ENCODE results near the gene SRRM5.
A peak's percentile ranks its signal among the peaks of the same experiment; 100 is the strongest.

The SRRM5 gene

DNA sequence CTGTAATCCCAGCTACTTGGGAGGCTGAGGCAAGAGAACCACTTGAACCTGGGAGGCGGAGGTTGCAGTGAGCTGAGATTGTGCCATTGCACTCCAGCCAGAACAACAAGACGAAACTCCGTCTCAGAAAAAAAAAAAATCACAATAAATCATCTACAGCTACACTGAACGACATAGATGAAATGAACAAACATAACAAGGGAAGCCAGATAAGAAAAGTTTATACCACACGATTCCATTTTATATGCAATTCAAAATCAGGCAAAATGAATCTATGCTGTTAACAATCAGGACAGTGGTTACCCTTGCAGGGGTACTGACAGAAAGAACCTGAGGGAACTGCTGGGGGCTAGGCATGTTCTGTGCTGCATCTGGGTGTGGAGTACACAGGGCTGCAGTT lies 42.2 kb upstream of the SRRM5 start:
- no peak overlapping the region for H3K4me3 ChIP-seq (ENCODE audit: low read depth, low read length)
- TF ChIP-seq POLR2A (IDR thresholded peaks at IDR 0.05; ENCODE audit: extremely low read depth, insufficient read length) (no peak), MYC (IDR thresholded peaks at IDR 0.05; ENCODE audit: low read depth, low read length) (no peak)
- TF ChIP-seq, protein P1, sequence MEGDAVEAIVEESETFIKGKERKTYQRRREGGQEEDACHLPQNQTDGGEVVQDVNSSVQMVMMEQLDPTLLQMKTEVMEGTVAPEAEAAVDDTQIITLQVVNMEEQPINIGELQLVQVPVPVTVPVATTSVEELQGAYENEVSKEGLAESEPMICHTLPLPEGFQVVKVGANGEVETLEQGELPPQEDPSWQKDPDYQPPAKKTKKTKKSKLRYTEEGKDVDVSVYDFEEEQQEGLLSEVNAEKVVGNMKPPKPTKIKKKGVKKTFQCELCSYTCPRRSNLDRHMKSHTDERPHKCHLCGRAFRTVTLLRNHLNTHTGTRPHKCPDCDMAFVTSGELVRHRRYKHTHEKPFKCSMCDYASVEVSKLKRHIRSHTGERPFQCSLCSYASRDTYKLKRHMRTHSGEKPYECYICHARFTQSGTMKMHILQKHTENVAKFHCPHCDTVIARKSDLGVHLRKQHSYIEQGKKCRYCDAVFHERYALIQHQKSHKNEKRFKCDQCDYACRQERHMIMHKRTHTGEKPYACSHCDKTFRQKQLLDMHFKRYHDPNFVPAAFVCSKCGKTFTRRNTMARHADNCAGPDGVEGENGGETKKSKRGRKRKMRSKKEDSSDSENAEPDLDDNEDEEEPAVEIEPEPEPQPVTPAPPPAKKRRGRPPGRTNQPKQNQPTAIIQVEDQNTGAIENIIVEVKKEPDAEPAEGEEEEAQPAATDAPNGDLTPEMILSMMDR (IDR thresholded peaks at IDR 0.05; ENCODE audit: low read depth, low read length): no peak
- TF ChIP-seq, protein P2, sequence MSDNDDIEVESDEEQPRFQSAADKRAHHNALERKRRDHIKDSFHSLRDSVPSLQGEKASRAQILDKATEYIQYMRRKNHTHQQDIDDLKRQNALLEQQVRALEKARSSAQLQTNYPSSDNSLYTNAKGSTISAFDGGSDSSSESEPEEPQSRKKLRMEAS (IDR thresholded peaks at IDR 0.05; ENCODE audit: low read depth, low read length): no peak
- DNase-seq (ENCODE audit: low read depth): no peak

DNA sequence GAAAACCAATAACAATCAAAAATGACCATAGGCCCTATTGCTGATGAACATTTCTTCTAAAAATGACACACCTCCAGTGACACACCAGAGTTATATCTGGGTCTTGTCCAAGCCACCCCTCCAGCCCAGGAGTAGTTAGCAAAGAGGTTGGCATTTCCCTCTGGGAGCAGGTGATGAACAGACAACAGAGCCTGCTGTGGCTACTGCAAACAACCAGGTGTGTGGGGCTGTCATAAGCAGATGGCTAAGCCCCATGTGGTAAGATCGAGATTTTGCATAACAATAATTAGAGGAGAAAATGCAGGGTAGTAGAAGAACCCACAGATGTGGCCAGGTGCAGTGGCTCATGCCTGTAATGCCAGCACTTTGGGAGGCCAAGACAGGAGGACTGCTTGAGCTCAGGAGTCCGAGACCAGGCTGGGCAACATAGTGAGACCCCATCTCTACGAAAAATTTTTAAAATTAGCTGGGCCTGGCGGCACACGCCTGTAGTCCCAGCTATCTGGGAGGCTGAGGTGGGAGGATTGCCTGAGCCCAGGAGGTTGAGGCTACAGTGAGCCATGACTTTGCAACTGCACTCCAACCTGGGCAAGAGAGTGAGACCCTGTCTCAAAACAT lies 41.6 kb upstream of the SRRM5 start:
- H3K4me3 ChIP-seq (ENCODE audit: low read depth, low read length): no peak overlapping the region
- no peak for DNase-seq (ENCODE audit: low read depth)
- TF ChIP-seq, protein P2 (IDR thresholded peaks at IDR 0.05; ENCODE audit: low read depth, low read length): no peak
- TF ChIP-seq, protein P1 (IDR thresholded peaks at IDR 0.05; ENCODE audit: low read depth, low read length): no peak
- TF ChIP-seq POLR2A (IDR thresholded peaks at IDR 0.05; ENCODE audit: extremely low read depth, insufficient read length): no peak
- TF ChIP-seq MYC (IDR thresholded peaks at IDR 0.05; ENCODE audit: low read depth, low read length): no peak

DNA sequence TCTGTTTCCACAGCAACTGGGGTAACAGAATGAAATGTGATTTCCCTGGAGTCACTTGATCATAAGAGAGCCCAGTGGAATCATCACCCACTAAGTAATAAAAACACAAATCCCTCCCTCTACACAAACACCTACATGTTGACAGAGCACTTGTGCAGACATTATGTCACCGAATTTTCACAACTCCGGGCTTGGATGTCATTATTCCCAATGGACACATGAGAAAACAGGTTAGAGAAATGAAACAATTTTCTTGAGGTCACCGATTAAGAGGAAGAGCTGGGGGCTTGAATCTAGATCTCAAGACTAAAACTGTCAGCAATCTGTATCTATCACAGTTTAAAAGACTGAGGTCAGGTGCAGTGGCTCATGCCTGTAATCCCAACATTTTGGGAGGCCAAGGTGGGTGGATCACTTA lies 39.7 kb upstream of the SRRM5 start:
- TF ChIP-seq MYC (IDR thresholded peaks at IDR 0.05; ENCODE audit: low read depth, low read length) (no peak), POLR2A (IDR thresholded peaks at IDR 0.05; ENCODE audit: extremely low read depth, insufficient read length) (no peak)
- TF ChIP-seq, protein P2 (IDR thresholded peaks at IDR 0.05; ENCODE audit: low read depth, low read length): no peak
- TF ChIP-seq, protein P1 (IDR thresholded peaks at IDR 0.05; ENCODE audit: low read depth, low read length): no peak
- no peak overlapping the region for H3K4me3 ChIP-seq (ENCODE audit: low read depth, low read length)
- DNase-seq (ENCODE audit: low read depth): no peak

DNA sequence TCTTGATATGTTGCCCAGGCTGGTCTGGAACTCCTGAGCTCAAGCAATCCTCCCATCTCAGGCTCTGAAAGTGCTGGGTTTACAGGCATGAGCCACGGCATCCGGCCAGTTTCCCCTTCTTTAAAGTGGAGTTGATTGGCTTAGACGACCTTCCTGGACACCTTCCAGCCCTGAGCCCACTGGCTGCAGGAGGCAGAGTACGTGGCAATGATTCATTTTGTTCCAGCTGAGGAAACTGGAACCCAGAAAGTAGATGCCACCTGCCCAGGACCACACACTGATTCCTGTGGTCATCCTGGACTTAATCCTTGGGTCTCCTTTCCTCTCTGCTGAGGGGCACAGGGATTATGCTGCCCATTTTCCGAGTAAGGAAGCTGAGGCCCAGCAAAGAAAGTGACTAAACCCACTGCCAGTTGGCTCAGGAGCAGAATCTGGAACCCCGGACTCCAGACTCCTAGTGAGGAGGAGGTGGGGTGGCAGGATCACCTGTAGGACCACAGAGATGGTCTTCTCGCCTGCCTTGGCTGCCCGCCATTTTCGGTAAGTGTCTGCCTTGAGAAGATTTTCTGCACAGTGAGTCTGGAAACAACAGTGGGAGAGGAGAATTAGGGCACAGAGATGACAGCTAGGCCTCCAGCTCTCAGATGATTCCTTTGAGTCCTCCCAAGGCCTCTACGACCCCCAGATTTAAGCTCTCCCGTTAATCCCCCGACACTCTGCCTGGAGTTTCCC lies 37.3 kb upstream of the SRRM5 start:
- H3K4me3 ChIP-seq (ENCODE audit: low read depth, low read length): peak overlapping the region; percentile 96
- TF ChIP-seq, protein P2 (IDR thresholded peaks at IDR 0.05; ENCODE audit: low read depth, low read length): no peak
- TF ChIP-seq, protein P1 (IDR thresholded peaks at IDR 0.05; ENCODE audit: low read depth, low read length): no peak
- TF ChIP-seq POLR2A (IDR thresholded peaks at IDR 0.05; ENCODE audit: extremely low read depth, insufficient read length): no peak
- TF ChIP-seq MYC (IDR thresholded peaks at IDR 0.05; ENCODE audit: low read depth, low read length): no peak
- no peak for DNase-seq (ENCODE audit: low read depth)

DNA sequence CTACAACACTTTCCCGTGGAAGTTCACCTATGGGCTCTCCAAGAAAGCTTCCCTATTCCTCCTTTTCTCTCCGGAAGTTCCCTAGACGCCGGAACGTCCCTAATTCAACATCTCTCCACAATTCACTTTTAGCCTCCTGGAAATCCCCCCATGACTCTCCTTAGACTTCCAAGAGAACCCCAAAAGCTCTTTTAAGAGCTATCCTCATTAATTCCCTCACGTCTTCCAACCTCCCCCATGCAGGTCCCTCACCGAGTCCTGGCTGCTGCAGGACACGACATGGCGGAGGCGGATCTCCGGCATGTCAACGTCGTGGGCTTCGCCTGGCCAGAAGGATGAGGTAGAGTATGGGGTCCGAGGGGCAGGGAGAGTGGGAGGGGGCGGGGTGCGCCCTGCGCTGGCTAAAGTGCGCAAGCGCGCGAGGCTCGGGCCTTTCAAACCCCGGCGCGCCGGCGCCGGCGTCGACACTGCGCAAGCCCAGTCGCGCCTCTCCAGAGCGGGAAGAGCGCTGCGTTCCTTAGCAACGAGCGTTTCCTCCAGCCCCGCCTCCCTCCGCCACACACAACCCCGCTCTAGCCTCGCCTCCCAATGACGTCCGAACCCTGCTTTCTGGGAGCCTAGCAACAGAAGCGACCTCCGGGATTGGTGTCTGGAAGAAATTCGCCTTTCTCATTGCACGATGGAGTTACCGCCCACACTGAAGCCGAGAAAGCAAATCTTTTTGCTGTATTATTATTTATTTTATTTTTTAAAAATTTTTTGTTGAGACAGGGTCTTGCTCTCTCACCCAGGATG lies 36.5 kb upstream of the SRRM5 start, which contains the start of the genes PINLYP and XRCC1:
Gene PINLYP (plus strand): TSS at position 646 of the 795 bp plus-strand sequence. CDS start 1,391 bp downstream, outside the sequence.
Gene XRCC1 (minus strand): TSS at position 372 of the 795 bp plus-strand sequence. CDS start 69 bp downstream, at position 303.
- TF ChIP-seq, protein P2 (IDR thresholded peaks at IDR 0.05; ENCODE audit: low read depth, low read length): peak; percentile 31; the same call in 1 of the 2 replicates
- peak; percentile 39 for TF ChIP-seq POLR2A (IDR thresholded peaks at IDR 0.05; ENCODE audit: extremely low read depth, insufficient read length)
- TF ChIP-seq, protein P1 (IDR thresholded peaks at IDR 0.05; ENCODE audit: low read depth, low read length): no peak
- TF ChIP-seq MYC (IDR thresholded peaks at IDR 0.05; ENCODE audit: low read depth, low read length): no peak
- peak within 1 kb of the TSS; percentile 96 for H3K4me3 ChIP-seq (ENCODE audit: low read depth, low read length)
- peak; percentile 95 for DNase-seq (ENCODE audit: low read depth)

All from NB4 (cell line).